ENCODE results near the gene PXYLP1. TPM values are rescaled to one million over a fixed set of nuclear protein-coding genes. Genes with fewer than 3 reads are reported as not detected.
"Not testable (repeated sequence)": the region's sequence is repeated elsewhere in the genome, so short reads cannot be mapped to it uniquely, and the experiment has no call there.

The PXYLP1 gene
- total and polyA plus RNA-seq, 2 experiments from 2014 or later, result 21.3 to 25.8 TPM

DNA sequence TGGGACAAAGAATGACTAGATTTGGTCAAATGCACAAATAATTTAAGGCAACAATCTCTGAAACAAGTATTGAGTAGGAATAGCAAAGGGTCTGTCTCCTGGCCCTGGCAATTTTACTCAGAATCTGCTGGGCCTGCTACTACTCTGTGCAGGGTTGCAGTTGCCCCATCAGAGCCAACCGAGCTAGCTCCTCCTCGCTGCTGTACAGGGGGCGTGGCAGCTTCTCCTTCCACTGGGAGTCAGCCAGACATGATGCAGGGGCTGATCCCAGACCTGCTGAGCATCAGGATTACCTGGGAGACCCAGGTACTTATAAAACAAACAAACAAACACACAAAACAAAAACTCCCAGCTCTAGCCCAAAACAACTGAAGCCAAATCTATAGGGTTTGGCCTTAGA is 30.5 kb upstream of the PXYLP1 start:
- no peak for DNase-seq (ENCODE audit: low spot score)
- TF ChIP-seq EZH2phosphoT487 (IDR thresholded peaks at IDR 0.05; ENCODE audit: low read depth, severe bottlenecking, unreplicated experiment), result no peak
- no peak for TF ChIP-seq EZH2 (IDR thresholded peaks at IDR 0.05; ENCODE audit: borderline replicate concordance)
- TF ChIP-seq, protein P1, sequence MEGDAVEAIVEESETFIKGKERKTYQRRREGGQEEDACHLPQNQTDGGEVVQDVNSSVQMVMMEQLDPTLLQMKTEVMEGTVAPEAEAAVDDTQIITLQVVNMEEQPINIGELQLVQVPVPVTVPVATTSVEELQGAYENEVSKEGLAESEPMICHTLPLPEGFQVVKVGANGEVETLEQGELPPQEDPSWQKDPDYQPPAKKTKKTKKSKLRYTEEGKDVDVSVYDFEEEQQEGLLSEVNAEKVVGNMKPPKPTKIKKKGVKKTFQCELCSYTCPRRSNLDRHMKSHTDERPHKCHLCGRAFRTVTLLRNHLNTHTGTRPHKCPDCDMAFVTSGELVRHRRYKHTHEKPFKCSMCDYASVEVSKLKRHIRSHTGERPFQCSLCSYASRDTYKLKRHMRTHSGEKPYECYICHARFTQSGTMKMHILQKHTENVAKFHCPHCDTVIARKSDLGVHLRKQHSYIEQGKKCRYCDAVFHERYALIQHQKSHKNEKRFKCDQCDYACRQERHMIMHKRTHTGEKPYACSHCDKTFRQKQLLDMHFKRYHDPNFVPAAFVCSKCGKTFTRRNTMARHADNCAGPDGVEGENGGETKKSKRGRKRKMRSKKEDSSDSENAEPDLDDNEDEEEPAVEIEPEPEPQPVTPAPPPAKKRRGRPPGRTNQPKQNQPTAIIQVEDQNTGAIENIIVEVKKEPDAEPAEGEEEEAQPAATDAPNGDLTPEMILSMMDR (IDR thresholded peaks at IDR 0.05; ENCODE audit: poor library complexity), result no peak
- WGBS (ENCODE audit: low lambda C conversion rate, missing lambda C conversion rate), result 77% methylated on average over 3 of the region's 3 CpGs

DNA sequence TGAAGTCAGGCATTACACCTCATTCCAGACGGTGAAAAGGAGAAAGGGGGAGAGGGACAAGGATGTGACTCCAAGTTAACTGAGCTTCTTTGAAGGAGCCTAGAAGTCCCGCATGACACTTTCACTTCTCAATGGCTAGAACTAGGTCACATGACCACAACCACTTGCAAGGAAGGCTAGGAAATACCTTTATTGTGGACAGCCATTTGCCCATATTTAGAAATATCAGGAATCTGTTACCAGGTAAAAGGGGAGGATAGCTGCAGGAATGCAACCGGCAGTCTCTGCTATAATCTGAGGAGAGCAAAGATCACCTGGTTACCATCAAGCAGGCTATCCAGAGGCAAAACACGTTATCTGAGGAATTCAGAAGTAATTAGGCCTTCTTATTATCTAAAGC is 28.9 kb upstream of the PXYLP1 start:
- peak; percentile 42 for DNase-seq (ENCODE audit: low spot score)
- Histone ChIP-seq H3K9me2 (replicated peaks; ENCODE audit: insufficient read depth) (no peaks in the 10 kb centered on the region), H3K4me1 (ENCODE audit: insufficient read depth) (no peaks in the 10 kb centered on the region), H3K4me3 (no peak overlapping the region), H2AFZ (no peak overlapping the region), H3K27ac (peak overlapping the region; percentile 55), H3K36me3 (replicated peaks; ENCODE audit: insufficient read depth, low read depth) (no peaks in the 10 kb centered on the region), H3K4me2 (no peak overlapping the region), H3K27me3 (peaks cover under 1% of the 10 kb centered on the region), H4K20me1 (ENCODE audit: insufficient read depth, poor library complexity, severe bottlenecking) (no peaks in the 10 kb centered on the region), H3K9me3 (ENCODE audit: low read depth) (no peaks in the 10 kb centered on the region), H3K79me2 (no peaks in the 10 kb centered on the region)
- TF ChIP-seq EZH2phosphoT487 (IDR thresholded peaks at IDR 0.05; ENCODE audit: low read depth, severe bottlenecking, unreplicated experiment) (no peak), EZH2 (IDR thresholded peaks at IDR 0.05; ENCODE audit: borderline replicate concordance) (no peak)
- TF ChIP-seq, protein P1 (IDR thresholded peaks at IDR 0.05; ENCODE audit: poor library complexity), result no peak
- 47% methylated on average over 4 of the region's 4 CpGs for WGBS (ENCODE audit: low lambda C conversion rate, missing lambda C conversion rate)

More for the DNA sequence above, 30.5 kb upstream of the PXYLP1 start:
- Histone ChIP-seq H3K9me2 (replicated peaks; ENCODE audit: insufficient read depth) (no peaks in the 10 kb centered on the region), H3K27me3 (peaks cover 10% of the 10 kb centered on the region), H4K20me1 (ENCODE audit: insufficient read depth, poor library complexity, severe bottlenecking) (no peaks in the 10 kb centered on the region), H3K79me2 (no peaks in the 10 kb centered on the region), H3K9me3 (ENCODE audit: low read depth) (no peaks in the 10 kb centered on the region), H3K27ac (no peak overlapping the region), H3K4me3 (no peak overlapping the region), H3K4me2 (no peak overlapping the region), H2AFZ (no peak overlapping the region), H3K4me1 (ENCODE audit: insufficient read depth) (no peaks in the 10 kb centered on the region), H3K36me3 (replicated peaks; ENCODE audit: insufficient read depth, low read depth) (no peaks in the 10 kb centered on the region)

DNA sequence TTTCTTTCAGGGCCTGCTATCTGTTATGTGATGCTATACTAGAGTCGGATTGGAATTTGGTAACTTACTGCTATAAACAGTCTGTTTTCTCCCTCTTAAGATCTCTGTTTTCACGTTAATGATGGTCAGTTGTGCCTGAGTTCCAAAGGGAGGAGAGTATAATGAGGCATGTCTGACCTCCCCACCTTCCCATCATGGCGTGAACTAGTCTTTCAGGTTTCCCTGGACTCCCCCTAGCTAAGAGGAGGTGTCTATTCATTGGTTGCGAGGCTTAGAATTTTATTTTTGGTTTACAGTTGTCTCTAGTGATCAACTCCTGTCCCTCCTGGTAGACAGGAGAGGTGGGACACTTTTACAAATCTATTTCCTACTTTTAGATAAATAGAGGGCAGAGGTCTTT is 27.8 kb upstream of the PXYLP1 start:
- H3K9me2 ChIP-seq (replicated peaks; ENCODE audit: insufficient read depth), result no peaks in the 10 kb centered on the region
- H3K9me3 ChIP-seq (ENCODE audit: low read depth), result no peaks in the 10 kb centered on the region
- H3K27ac ChIP-seq, result no peak overlapping the region
- H3K4me3 ChIP-seq, result no peak overlapping the region
- no peaks in the 10 kb centered on the region for H3K36me3 ChIP-seq (replicated peaks; ENCODE audit: insufficient read depth, low read depth)
- H3K4me1 ChIP-seq (ENCODE audit: insufficient read depth), result no peaks in the 10 kb centered on the region
- no peak for TF ChIP-seq EZH2phosphoT487 (IDR thresholded peaks at IDR 0.05; ENCODE audit: low read depth, severe bottlenecking, unreplicated experiment)
- TF ChIP-seq EZH2 (IDR thresholded peaks at IDR 0.05; ENCODE audit: borderline replicate concordance), result no peak
- TF ChIP-seq, protein P1 (IDR thresholded peaks at IDR 0.05; ENCODE audit: poor library complexity), result no peak
- no peak for DNase-seq (ENCODE audit: low spot score)
- H3K4me2 ChIP-seq, result no peak overlapping the region
- 66% methylated on average over 4 of the region's 4 CpGs for whole genome bisulfite sequencing (ENCODE audit: low lambda C conversion rate, missing lambda C conversion rate)
- H4K20me1 ChIP-seq (ENCODE audit: insufficient read depth, poor library complexity, severe bottlenecking), result no peaks in the 10 kb centered on the region
- no peaks in the 10 kb centered on the region for H3K79me2 ChIP-seq
- no peaks in the 10 kb centered on the region for H3K27me3 ChIP-seq
- no peak overlapping the region for H2AFZ ChIP-seq

DNA sequence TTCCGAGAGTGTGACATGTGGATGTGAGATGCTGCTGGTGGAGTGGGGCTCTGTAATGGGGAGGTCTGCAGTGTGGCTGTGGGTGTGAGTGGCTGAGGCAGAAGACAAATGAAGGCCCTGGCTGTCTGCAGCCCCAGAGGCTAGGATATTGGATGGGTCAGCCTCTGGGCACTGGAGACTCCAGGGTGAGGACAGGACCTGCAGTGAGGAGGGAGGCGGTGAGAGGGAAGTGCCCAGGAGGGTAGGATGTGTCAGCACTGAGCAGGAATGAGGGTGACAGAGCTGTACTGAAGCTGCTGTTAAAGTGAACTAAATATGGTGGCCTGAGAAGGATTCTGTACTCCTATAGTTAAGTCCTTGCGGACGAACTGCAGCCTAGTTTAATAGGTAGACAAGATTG is 27.3 kb upstream of the PXYLP1 start:
- Histone ChIP-seq H3K9me3 (ENCODE audit: low read depth) (no peaks in the 10 kb centered on the region), H3K9me2 (replicated peaks; ENCODE audit: insufficient read depth) (no peaks in the 10 kb centered on the region), H3K36me3 (replicated peaks; ENCODE audit: insufficient read depth, low read depth) (no peaks in the 10 kb centered on the region), H4K20me1 (ENCODE audit: insufficient read depth, poor library complexity, severe bottlenecking) (no peaks in the 10 kb centered on the region), H3K4me1 (ENCODE audit: insufficient read depth) (no peaks in the 10 kb centered on the region), H3K4me2 (no peak overlapping the region), H3K27ac (no peak overlapping the region), H2AFZ (no peak overlapping the region), H3K79me2 (no peaks in the 10 kb centered on the region), H3K27me3 (no peaks in the 10 kb centered on the region), H3K4me3 (no peak overlapping the region)
- TF ChIP-seq EZH2phosphoT487 (IDR thresholded peaks at IDR 0.05; ENCODE audit: low read depth, severe bottlenecking, unreplicated experiment), result no peak
- 79% methylated on average over 4 of the region's 4 CpGs for WGBS (ENCODE audit: low lambda C conversion rate, missing lambda C conversion rate)
- DNase-seq (ENCODE audit: low spot score), result no peak

DNA sequence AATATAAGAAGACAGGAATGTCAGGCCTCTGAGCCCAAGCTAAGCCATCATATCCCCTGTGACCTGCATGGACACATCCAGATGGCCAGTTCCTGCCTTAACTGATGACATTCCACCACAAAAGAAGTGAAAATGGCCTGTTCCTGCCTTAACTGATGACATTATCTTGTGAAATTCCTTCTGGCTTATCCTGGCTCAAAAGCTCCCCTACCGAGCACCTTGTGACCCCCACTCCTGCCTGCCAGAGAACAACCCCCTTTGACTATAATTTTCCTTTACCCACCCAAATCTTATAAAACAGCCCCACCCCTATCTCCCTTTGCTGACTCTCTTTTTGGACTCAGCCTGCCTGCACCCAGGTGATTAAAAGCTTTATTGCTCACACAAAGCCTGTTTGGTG is 20.3 kb upstream of the PXYLP1 start:
- not testable (repeated sequence) for H3K27me3 ChIP-seq; H3K36me3 ChIP-seq (replicated peaks; ENCODE audit: insufficient read depth, low read depth); H3K4me2 ChIP-seq; H3K9me2 ChIP-seq (replicated peaks; ENCODE audit: insufficient read depth); H3K4me3 ChIP-seq; H3K9me3 ChIP-seq (ENCODE audit: low read depth); H3K4me1 ChIP-seq (ENCODE audit: insufficient read depth); H4K20me1 ChIP-seq (ENCODE audit: insufficient read depth, poor library complexity, severe bottlenecking); H3K27ac ChIP-seq; H3K79me2 ChIP-seq; DNase-seq (ENCODE audit: low spot score); H2AFZ ChIP-seq
- WGBS (ENCODE audit: low lambda C conversion rate, missing lambda C conversion rate), result 64% methylated on average over 1 of the region's 1 CpG

Data from hepatocyte (in vitro differentiated cells).